ENCODE measurements around the gene VWF. TPM values are rescaled to one million over a fixed set of nuclear protein-coding genes. Genes with fewer than 3 reads are reported as not detected.

The VWF gene
- total and polyA plus RNA-seq, 5 donors from 2014 or later, result 1.3 TPM; not detected in 4

- Mint-ChIP-seq H3K36me3 (no peaks in the 10 kb centered on the region), H3K27ac (no peak overlapping the region), H3K27me3 (peaks cover 6% of the 10 kb centered on the region), H3K9me3 (no peaks in the 10 kb centered on the region), H3K4me1 (no peaks in the 10 kb centered on the region), H3K4me3 (no peak overlapping the region)
- H3K36me3 ChIP-seq (ENCODE audit: control insufficient read depth, insufficient read depth, low read length), result no peaks in the 10 kb centered on the region
- DNase-seq (no peak), ATAC-seq (ENCODE audit: low read depth in 2 of 2) (no peak)
- no peaks in the 10 kb centered on the region for H3K4me1 ChIP-seq (ENCODE audit: control insufficient read depth, insufficient read depth, low read length, poor library complexity, severe bottlenecking)
- no peaks in the 10 kb centered on the region for H3K27me3 ChIP-seq (ENCODE audit: control insufficient read depth, insufficient read depth, low read length)
- H3K27ac ChIP-seq (ENCODE audit: insufficient read depth, low read length, poor library complexity, severe bottlenecking), result no peak overlapping the region
- H3K4me3 ChIP-seq (ENCODE audit: low read depth, low read length), result no peak overlapping the region
- no peaks in the 10 kb centered on the region for H3K9me3 ChIP-seq (ENCODE audit: control insufficient read depth in 2 of 2, low read length in 2 of 2)
Measured at GRCh38 chr12:5969974-5970690, 154.3 kb downstream of the VWF start.

GRCh38 chr12:5969156-5969973 lies 155.1 kb downstream of the VWF start:
- no peak for DNase-seq
- peaks cover 6% of the 10 kb centered on the region for H3K27me3 Mint-ChIP-seq
- H3K36me3 Mint-ChIP-seq, result no peaks in the 10 kb centered on the region
- ATAC-seq (ENCODE audit: low read depth in 2 of 2), result no peak
- H3K27ac Mint-ChIP-seq, result no peak overlapping the region
- no peaks in the 10 kb centered on the region for H3K36me3 ChIP-seq (ENCODE audit: control insufficient read depth, insufficient read depth, low read length)
- no peak overlapping the region for H3K4me3 Mint-ChIP-seq
- H3K9me3 Mint-ChIP-seq, result no peaks in the 10 kb centered on the region
- H3K9me3 ChIP-seq (ENCODE audit: control insufficient read depth in 2 of 2, low read length in 2 of 2), result no peaks in the 10 kb centered on the region
- peaks cover 0 to 2% (median 0%) of the 10 kb centered on the region in 4 donors for H3K4me1 Mint-ChIP-seq
- no peaks in the 10 kb centered on the region for H3K4me1 ChIP-seq (ENCODE audit: control insufficient read depth, insufficient read depth, low read length, poor library complexity, severe bottlenecking)
- H3K4me3 ChIP-seq (ENCODE audit: low read depth, low read length), result no peak overlapping the region
- H3K27ac ChIP-seq (ENCODE audit: insufficient read depth, low read length, poor library complexity, severe bottlenecking), result no peak overlapping the region
- no peaks in the 10 kb centered on the region for H3K27me3 ChIP-seq (ENCODE audit: control insufficient read depth, insufficient read depth, low read length)

DNA sequence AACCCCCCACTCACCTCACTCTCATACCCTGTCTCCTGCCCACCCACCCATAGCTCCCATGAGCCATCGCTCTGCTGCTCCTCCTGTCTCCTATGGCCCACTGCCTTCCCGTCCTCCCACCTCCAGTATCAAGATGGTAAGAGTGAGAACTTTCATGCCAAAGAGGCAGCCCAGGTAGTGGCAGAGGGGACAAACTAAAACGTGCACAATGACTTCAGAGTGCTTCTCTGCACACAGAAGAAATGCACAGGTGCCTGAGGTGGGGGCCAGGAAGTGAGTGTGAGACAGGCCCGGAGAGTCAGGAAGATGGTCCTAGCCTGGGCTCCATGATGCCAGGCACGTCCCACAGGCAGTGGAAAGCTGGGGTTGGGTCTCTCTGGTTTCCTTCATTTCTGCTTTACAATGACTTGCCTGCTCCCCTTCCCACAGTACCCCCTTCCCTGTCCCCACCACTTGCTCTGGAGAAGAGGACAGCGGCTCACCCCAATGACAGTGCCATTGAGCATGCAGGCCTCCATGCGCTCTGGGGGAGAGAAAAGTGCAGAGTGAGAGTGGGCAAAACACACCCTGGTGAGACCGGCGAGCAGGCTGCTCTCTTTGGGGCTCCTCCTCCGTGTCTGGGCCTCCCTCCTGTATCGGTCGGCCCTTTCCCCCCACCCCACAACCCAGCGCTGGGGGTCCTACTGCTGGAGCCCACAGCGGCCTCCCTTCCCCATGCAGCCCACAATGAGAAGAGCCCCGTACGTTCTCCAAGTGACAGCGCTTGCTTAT lies 156.6 kb downstream of the VWF start:
- Histone ChIP-seq H3K27ac (ENCODE audit: insufficient read depth, low read length, poor library complexity, severe bottlenecking) (no peak overlapping the region), H3K9me3 (ENCODE audit: control insufficient read depth in 2 of 2, low read length in 2 of 2) (no peaks in the 10 kb centered on the region), H3K4me3 (ENCODE audit: low read depth, low read length) (no peak overlapping the region), H3K36me3 (ENCODE audit: control insufficient read depth, insufficient read depth, low read length) (no peaks in the 10 kb centered on the region), H3K27me3 (ENCODE audit: control insufficient read depth, insufficient read depth, low read length) (no peaks in the 10 kb centered on the region), H3K4me1 (ENCODE audit: control insufficient read depth, insufficient read depth, low read length, poor library complexity, severe bottlenecking) (no peaks in the 10 kb centered on the region)
- no peaks in the 10 kb centered on the region for H3K9me3 Mint-ChIP-seq
- peaks cover 0 to 5% (median 1%) of the 10 kb centered on the region in 4 donors for H3K4me1 Mint-ChIP-seq
- H3K27me3 Mint-ChIP-seq, result peaks cover 6% of the 10 kb centered on the region
- no peak overlapping the region for H3K4me3 Mint-ChIP-seq
- no peak overlapping the region for H3K27ac Mint-ChIP-seq
- no peaks in the 10 kb centered on the region for H3K36me3 Mint-ChIP-seq
- ATAC-seq (ENCODE audit: low read depth in 2 of 2) (no peak), DNase-seq (no peak)

DNA sequence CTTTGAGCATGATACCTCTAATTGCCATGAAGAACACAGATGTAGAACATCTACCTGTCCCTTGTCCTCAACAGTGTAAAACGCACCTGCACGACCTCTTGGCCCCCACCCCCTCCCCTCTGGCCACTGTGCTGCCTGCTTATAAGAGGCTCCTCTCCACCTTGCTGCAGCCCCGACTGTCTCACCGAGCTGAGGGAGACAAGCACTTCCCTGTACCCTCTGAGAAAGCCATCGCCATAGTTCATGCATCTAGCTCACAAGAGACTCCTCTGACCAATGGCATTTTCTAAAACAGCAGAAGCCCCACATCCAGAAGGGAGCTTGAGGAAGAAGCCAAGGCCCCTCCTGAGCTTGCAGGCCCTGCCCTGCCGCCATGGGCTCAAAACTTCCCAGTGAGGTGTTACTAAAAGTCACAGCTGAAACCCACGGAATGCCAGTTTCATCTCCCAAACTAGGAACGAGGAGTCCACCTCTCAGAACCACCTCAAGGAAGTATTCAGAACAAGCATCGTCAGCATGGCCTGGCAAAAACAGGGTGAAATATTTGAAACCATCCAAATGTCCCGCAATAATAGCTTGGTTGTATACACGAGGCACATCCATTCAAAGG lies 157.9 kb downstream of the VWF start:
- H3K27ac ChIP-seq (ENCODE audit: insufficient read depth, low read length, poor library complexity, severe bottlenecking), result no peak overlapping the region
- H3K4me1 ChIP-seq (ENCODE audit: control insufficient read depth, insufficient read depth, low read length, poor library complexity, severe bottlenecking), result no peaks in the 10 kb centered on the region
- H3K9me3 Mint-ChIP-seq, result no peaks in the 10 kb centered on the region
- H3K27ac Mint-ChIP-seq, result no peak overlapping the region
- H3K4me3 ChIP-seq (ENCODE audit: low read depth, low read length), result no peak overlapping the region
- no peaks in the 10 kb centered on the region for H3K9me3 ChIP-seq (ENCODE audit: control insufficient read depth in 2 of 2, low read length in 2 of 2)
- H3K27me3 ChIP-seq (ENCODE audit: control insufficient read depth, insufficient read depth, low read length), result no peaks in the 10 kb centered on the region
- ATAC-seq (ENCODE audit: low read depth in 2 of 2) (no peak), DNase-seq (no peak)
- no peaks in the 10 kb centered on the region for H3K36me3 ChIP-seq (ENCODE audit: control insufficient read depth, insufficient read depth, low read length)
- H3K4me3 Mint-ChIP-seq, result no peak overlapping the region
- H3K4me1 Mint-ChIP-seq, result peaks cover 0 to 5% (median 1%) of the 10 kb centered on the region in 4 donors
- H3K36me3 Mint-ChIP-seq, result no peaks in the 10 kb centered on the region
- H3K27me3 Mint-ChIP-seq, result peaks cover 11% of the 10 kb centered on the region

GRCh38 chr12:5965950-5966383 lies 158.5 kb downstream of the VWF start:
- Histone ChIP-seq H3K9me3 (ENCODE audit: control insufficient read depth in 2 of 2, low read length in 2 of 2) (no peaks in the 10 kb centered on the region), H3K36me3 (ENCODE audit: control insufficient read depth, insufficient read depth, low read length) (no peaks in the 10 kb centered on the region), H3K4me1 (ENCODE audit: control insufficient read depth, insufficient read depth, low read length, poor library complexity, severe bottlenecking) (no peaks in the 10 kb centered on the region), H3K27ac (ENCODE audit: insufficient read depth, low read length, poor library complexity, severe bottlenecking) (no peak overlapping the region), H3K4me3 (ENCODE audit: low read depth, low read length) (no peak overlapping the region), H3K27me3 (ENCODE audit: control insufficient read depth, insufficient read depth, low read length) (no peaks in the 10 kb centered on the region)
- Mint-ChIP-seq H3K27ac (no peak overlapping the region), H3K4me3 (no peak overlapping the region), H3K27me3 (peaks cover 9% of the 10 kb centered on the region), H3K9me3 (no peaks in the 10 kb centered on the region), H3K4me1 (peaks cover 0 to 5% (median 1%) of the 10 kb centered on the region in 4 donors), H3K36me3 (no peaks in the 10 kb centered on the region)
- peak; percentile 10 to 32 (median 30) for DNase-seq
- ATAC-seq (ENCODE audit: low read depth in 2 of 2), result peak; percentile 65 to 71

DNA sequence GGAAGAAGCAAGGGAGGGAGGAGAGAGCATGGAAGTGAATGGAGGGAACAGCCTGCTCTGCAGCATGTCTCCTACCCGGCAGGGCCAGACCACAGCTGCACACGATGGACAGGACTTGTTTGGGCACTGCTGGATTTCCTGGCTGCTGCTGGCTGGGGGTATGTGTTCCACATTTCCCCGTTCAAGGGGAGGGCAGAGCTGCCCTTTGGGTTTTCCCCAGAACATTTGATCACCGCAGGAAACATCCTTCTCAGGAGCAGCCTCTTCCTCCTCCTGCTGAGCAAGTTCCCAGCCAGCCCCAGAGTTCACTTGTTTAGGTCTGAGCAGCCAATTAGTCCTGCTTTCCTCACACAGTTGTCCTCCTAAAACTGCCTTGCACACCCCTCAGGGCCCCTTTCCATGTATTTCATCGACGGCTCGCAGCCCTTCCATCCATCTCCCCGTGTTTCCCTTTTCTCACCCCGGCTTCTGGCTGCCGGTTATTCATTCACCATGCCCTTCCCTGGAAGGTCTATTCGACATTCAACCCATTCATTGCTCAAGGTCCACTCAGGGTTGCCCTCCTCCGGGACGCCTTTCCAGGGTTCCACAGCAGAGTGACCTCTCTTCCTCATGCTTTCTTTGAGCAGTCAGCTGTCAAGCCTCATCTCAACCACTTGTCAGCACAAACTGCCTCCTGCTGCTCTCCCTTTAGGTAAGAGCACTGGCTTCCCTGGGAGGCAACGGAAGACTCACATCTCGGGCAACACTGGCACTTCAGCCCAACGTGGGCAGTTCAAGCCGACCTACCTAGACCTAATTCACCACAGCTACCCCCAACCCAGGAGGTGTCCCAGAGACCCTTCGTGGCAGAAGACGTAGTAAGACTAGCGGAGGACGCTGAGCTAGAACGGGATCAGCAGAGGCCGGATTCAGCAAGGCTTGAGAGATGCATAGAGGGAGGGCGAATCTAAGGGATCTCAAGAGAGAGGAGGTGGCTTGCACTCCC lies 159.3 kb downstream of the VWF start:
- Mint-ChIP-seq H3K27me3 (peaks cover 4% of the 10 kb centered on the region), H3K4me3 (no peak overlapping the region), H3K27ac (no peak overlapping the region), H3K9me3 (no peaks in the 10 kb centered on the region), H3K36me3 (no peaks in the 10 kb centered on the region), H3K4me1 (peaks cover 0 to 5% (median 1%) of the 10 kb centered on the region in 4 donors)
- Histone ChIP-seq H3K36me3 (ENCODE audit: control insufficient read depth, insufficient read depth, low read length) (no peaks in the 10 kb centered on the region), H3K4me1 (ENCODE audit: control insufficient read depth, insufficient read depth, low read length, poor library complexity, severe bottlenecking) (no peaks in the 10 kb centered on the region), H3K27ac (ENCODE audit: insufficient read depth, low read length, poor library complexity, severe bottlenecking) (no peak overlapping the region), H3K27me3 (ENCODE audit: control insufficient read depth, insufficient read depth, low read length) (no peaks in the 10 kb centered on the region), H3K4me3 (ENCODE audit: low read depth, low read length) (no peak overlapping the region), H3K9me3 (ENCODE audit: control insufficient read depth in 2 of 2, low read length in 2 of 2) (no peaks in the 10 kb centered on the region)
- no peak for DNase-seq
- no peak for ATAC-seq (ENCODE audit: low read depth in 2 of 2)

All from CD4-positive, CD25-positive, alpha-beta regulatory T cell (primary cell).